ENCODE results near the gene SLC6A13. TPM values are rescaled to one million over a fixed set of nuclear protein-coding genes. Genes with fewer than 3 reads are reported as not detected.

The SLC6A13 gene
- total and polyA plus RNA-seq, 2 of the 13 experiments (the other 11 are each of a cell fraction or from before 2014, with no cell fraction given), result 0.05 to 0.15 TPM

DNA sequence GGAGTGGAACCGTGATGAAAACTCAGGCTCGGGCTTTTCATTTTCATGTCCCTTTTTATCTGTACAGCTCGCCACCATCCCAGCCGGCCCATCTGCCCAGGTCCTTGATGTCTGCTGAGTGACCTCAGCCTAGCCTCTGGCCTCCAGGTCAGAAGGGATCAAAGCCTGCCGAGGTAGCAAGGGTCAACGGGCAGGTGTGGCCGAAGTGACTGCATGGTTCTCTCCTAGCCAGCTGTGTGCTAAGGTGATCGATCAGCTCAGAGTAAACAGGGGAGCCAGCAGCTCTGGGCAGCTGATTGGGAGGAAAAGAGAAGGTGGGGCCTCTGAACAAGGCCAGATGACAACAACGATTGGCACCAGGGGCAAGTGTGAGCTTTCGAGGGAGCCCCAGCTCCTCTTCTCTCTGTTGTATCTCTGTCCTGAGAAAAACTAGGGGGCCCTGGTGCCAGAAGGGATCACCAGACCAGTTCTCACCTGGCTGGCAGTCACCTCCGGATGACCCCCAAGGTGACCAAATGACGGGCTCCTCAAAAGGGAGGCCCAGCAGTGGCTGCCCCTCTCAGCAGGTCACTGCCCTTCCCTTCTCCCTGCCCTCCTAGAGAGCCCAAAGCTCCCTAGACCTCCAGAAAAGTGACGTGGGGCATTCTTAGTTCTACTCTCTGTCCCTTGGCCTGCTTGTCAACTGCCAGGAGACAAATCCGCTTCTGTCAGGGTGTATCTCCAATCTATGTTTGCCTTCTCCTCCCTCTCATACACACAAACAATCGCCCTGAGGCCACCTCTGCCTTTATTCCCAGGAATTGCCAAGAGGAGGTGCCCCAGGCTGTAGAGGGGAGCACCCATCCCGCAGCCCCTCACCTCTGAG lies 52.1 kb downstream of the SLC6A13 start (continued):
- TF ChIP-seq KLF11 (CRISPR knock-in tag; IDR thresholded peaks at IDR 0.05) (peak; percentile 74; the same call in 1 of the 2 replicates), RBFOX2 (IDR thresholded peaks at IDR 0.05; ENCODE audit: low read depth, low read length) (no peak), PCBP2 (optimal IDR thresholded peaks at IDR 0.05; ENCODE audit: low read depth, low read length, poor library complexity, severe bottlenecking) (no peak), ZNF800 (CRISPR knock-in tag; IDR thresholded peaks at IDR 0.05) (0 out of 2 replicates have a peak, but pooled peaks have one; percentile 28), TEAD3 (CRISPR knock-in tag; optimal IDR thresholded peaks at IDR 0.05; ENCODE audit: borderline replicate concordance) (peak; percentile 86), ZNF382 (CRISPR knock-in tag; IDR thresholded peaks at IDR 0.05; ENCODE audit: borderline replicate concordance) (no peak), ZNF746 (CRISPR knock-in tag; IDR thresholded peaks at IDR 0.05) (peak; percentile 97), ZNF225 (CRISPR knock-in tag; IDR thresholded peaks at IDR 0.05) (no peak; the same call in 1 of the 2 replicates), RELA (CRISPR knock-in tag; IDR thresholded peaks at IDR 0.05) (0 out of 2 replicates have a peak, but pooled peaks have one; percentile 47), ZNF850 (CRISPR knock-in tag; conservative IDR thresholded peaks at IDR 0.05) (no peak), ZMYM4 (CRISPR knock-in tag; IDR thresholded peaks at IDR 0.05) (peak; percentile 94), ZNF24 (IDR thresholded peaks at IDR 0.05) (no peak), MZF1 (CRISPR knock-in tag; IDR thresholded peaks at IDR 0.05; ENCODE audit: borderline replicate concordance) (no peak), ZC3H13 (CRISPR knock-in tag; IDR thresholded peaks at IDR 0.05) (no peak), ZBTB25 (CRISPR knock-in tag; IDR thresholded peaks at IDR 0.05) (peak; percentile 79; the same call in 1 of the 2 replicates), E2F2 (CRISPR knock-in tag; IDR thresholded peaks at IDR 0.05; ENCODE audit: borderline replicate concordance) (no peak), ZNF841 (CRISPR knock-in tag; IDR thresholded peaks at IDR 0.05; ENCODE audit: borderline replicate concordance) (no peak; the same call in 1 of the 2 replicates), JUNB (CRISPR knock-in tag; IDR thresholded peaks at IDR 0.05; ENCODE audit: borderline replicate concordance) (peak; percentile 77; the same call in 1 of the 2 replicates), SIX4 (CRISPR knock-in tag; IDR thresholded peaks at IDR 0.05) (peak; percentile 88)
- TF ChIP-seq, protein P1, sequence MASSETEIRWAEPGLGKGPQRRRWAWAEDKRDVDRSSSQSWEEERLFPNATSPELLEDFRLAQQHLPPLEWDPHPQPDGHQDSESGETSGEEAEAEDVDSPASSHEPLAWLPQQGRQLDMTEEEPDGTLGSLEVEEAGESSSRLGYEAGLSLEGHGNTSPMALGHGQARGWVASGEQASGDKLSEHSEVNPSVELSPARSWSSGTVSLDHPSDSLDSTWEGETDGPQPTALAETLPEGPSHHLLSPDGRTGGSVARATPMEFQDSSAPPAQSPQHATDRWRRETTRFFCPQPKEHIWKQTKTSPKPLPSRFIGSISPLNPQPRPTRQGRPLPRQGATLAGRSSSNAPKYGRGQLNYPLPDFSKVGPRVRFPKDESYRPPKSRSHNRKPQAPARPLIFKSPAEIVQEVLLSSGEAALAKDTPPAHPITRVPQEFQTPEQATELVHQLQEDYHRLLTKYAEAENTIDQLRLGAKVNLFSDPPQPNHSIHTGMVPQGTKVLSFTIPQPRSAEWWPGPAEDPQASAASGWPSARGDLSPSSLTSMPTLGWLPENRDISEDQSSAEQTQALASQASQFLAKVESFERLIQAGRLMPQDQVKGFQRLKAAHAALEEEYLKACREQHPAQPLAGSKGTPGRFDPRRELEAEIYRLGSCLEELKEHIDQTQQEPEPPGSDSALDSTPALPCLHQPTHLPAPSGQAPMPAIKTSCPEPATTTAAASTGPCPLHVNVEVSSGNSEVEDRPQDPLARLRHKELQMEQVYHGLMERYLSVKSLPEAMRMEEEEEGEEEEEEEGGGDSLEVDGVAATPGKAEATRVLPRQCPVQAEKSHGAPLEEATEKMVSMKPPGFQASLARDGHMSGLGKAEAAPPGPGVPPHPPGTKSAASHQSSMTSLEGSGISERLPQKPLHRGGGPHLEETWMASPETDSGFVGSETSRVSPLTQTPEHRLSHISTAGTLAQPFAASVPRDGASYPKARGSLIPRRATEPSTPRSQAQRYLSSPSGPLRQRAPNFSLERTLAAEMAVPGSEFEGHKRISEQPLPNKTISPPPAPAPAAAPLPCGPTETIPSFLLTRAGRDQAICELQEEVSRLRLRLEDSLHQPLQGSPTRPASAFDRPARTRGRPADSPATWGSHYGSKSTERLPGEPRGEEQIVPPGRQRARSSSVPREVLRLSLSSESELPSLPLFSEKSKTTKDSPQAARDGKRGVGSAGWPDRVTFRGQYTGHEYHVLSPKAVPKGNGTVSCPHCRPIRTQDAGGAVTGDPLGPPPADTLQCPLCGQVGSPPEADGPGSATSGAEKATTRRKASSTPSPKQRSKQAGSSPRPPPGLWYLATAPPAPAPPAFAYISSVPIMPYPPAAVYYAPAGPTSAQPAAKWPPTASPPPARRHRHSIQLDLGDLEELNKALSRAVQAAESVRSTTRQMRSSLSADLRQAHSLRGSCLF (CRISPR knock-in tag; IDR thresholded peaks at IDR 0.05; ENCODE audit: borderline replicate concordance), result no peak
